Measurements from ENCODE around the gene ERBB2.

Gene ERBB2

GRCh38 chr17:39756380-39757079 lies 56.7 kb downstream of the ERBB2 start:
- DNase-seq (ENCODE audit: low read depth, low spot score): no peak
- in situ Hi-C loops (cut with HindIII; ENCODE audit: low sequenced_read_pairs): no loop called here
- TF ChIP-seq CTCF (IDR thresholded peaks at IDR 0.05; ENCODE audit: low read depth, low read length): no peak
- H3K4me3 ChIP-seq (ENCODE audit: low read depth, low read length): no peak overlapping the region

- no peak for DNase-seq (ENCODE audit: low read depth, low spot score)
- TF ChIP-seq CTCF (IDR thresholded peaks at IDR 0.05; ENCODE audit: low read depth, low read length): no peak
- in situ Hi-C loops (cut with HindIII; ENCODE audit: low sequenced_read_pairs): no loop called here
- no peak overlapping the region for H3K4me3 ChIP-seq (ENCODE audit: low read depth, low read length)
Observed at GRCh38 chr17:39757176-39757662, 57.4 kb downstream of the ERBB2 start.

- peak; percentile 67 for DNase-seq (ENCODE audit: low read depth, low spot score)
- H3K4me3 ChIP-seq (ENCODE audit: low read depth, low read length): no peak overlapping the region
- in situ Hi-C loops (cut with HindIII; ENCODE audit: low sequenced_read_pairs): no loop called here
Observed at GRCh38 chr17:39757931-39758873, 58.3 kb downstream of the ERBB2 start.

GRCh38 chr17:39759204-39759603 lies 59.3 kb downstream of the ERBB2 start:
- no peak for TF ChIP-seq CTCF (IDR thresholded peaks at IDR 0.05; ENCODE audit: low read depth, low read length)
- no peak for DNase-seq (ENCODE audit: low read depth, low spot score)
- H3K4me3 ChIP-seq (ENCODE audit: low read depth, low read length): no peak overlapping the region
- in situ Hi-C loops (cut with HindIII; ENCODE audit: low sequenced_read_pairs): no loop called here

More at GRCh38 chr17:39757931-39758873, 58.3 kb downstream of the ERBB2 start:
- no peak for TF ChIP-seq CTCF (IDR thresholded peaks at IDR 0.05; ENCODE audit: low read depth, low read length)

GRCh38 chr17:39761861-39762496 lies 62.1 kb downstream of the ERBB2 start:
- no peak for TF ChIP-seq CTCF (IDR thresholded peaks at IDR 0.05; ENCODE audit: low read depth, low read length)
- no peak for DNase-seq (ENCODE audit: low read depth, low spot score)
- H3K4me3 ChIP-seq (ENCODE audit: low read depth, low read length): no peak overlapping the region
- in situ Hi-C loops (cut with HindIII; ENCODE audit: low sequenced_read_pairs): no loop called here
